ENCODE data around the gene RAB27B. TPM values are rescaled to one million over a fixed set of nuclear protein-coding genes. Genes with fewer than 3 reads are reported as not detected.
A peak's percentile ranks its signal among the peaks of the same experiment; 100 is the strongest.

The RAB27B gene
- total RNA-seq, 3 donors from 2014 or later, result 0.05 to 0.78 (median 0.14) TPM

DNA sequence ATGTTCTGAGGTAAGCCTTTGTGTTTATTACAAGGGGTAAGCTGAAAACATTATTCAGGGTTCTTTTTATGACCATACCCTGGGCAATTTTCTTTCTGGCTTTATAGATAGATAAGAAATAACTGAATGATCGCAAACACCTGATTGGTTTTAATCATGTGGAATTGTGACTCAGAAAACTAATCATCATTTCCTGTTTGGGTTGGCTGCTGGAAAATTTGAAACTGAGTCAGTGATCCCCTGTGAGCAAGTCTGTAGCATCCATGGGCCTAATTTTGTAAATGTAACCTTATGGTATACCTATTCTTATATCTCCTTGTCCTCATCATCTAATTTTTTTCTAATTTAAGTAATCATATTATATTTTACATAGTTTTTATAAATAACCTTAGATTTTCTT is 96.7 kb downstream of the RAB27B start:
- Mint-ChIP-seq H3K36me3 (ENCODE audit: insufficient read depth) (no peaks in the 10 kb centered on the region), H3K4me3 (no peak overlapping the region), H3K27me3 (ENCODE audit: low read depth) (peaks cover 3% of the 10 kb centered on the region), H3K4me1 (ENCODE audit: low read depth) (no peaks in the 10 kb centered on the region), H3K9me3 (no peaks in the 10 kb centered on the region)
- no peak for DNase-seq
- peak in 1 of 2 donors; percentile 37 for ATAC-seq

- H3K4me3 Mint-ChIP-seq, result no peak overlapping the region
- H3K4me1 Mint-ChIP-seq (ENCODE audit: low read depth), result no peaks in the 10 kb centered on the region
- no peak for DNase-seq
- no peaks in the 10 kb centered on the region for H3K27me3 Mint-ChIP-seq (ENCODE audit: low read depth)
- no peaks in the 10 kb centered on the region for H3K9me3 Mint-ChIP-seq
- H3K36me3 Mint-ChIP-seq (ENCODE audit: insufficient read depth), result no peaks in the 10 kb centered on the region
- no peak for ATAC-seq
Measured at GRCh38 chr18:54926593-54927325, 98.5 kb downstream of the RAB27B start.

- Mint-ChIP-seq H3K4me3 (no peak overlapping the region), H3K36me3 (ENCODE audit: insufficient read depth) (no peaks in the 10 kb centered on the region), H3K9me3 (no peaks in the 10 kb centered on the region), H3K4me1 (ENCODE audit: low read depth) (no peaks in the 10 kb centered on the region), H3K27me3 (ENCODE audit: low read depth) (no peaks in the 10 kb centered on the region)
- no peak for DNase-seq
- ATAC-seq, result no peak
Measured at GRCh38 chr18:54928236-54928635, 100.0 kb downstream of the RAB27B start.

DNA sequence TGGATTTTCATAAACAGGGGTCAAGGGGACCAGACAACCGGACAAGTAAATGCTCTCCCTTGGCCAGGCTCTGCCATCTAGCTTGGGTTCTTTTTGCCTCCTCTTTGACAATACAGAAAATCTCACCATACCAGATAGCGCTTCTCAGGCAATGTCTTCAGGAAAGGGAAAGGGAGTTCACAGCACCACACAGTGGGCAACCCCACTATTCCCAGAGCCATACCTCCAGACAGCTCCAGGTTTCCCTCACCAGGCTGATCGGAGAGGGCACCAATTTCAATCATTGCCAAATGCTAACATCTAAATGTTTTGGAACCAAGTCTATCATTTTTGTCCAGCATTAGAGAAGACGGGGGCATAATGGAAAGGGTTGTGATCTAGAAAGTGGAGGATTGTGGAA is 102.9 kb downstream of the RAB27B start:
- DNase-seq (no peak), ATAC-seq (no peak)
- H3K27me3 Mint-ChIP-seq (ENCODE audit: low read depth), result no peaks in the 10 kb centered on the region
- H3K4me3 Mint-ChIP-seq, result no peak overlapping the region
- H3K9me3 Mint-ChIP-seq, result no peaks in the 10 kb centered on the region
- H3K36me3 Mint-ChIP-seq (ENCODE audit: insufficient read depth), result no peaks in the 10 kb centered on the region
- H3K4me1 Mint-ChIP-seq (ENCODE audit: low read depth), result no peaks in the 10 kb centered on the region

GRCh38 chr18:54932472-54932871 is 104.2 kb downstream of the RAB27B start:
- Mint-ChIP-seq H3K36me3 (ENCODE audit: insufficient read depth) (no peaks in the 10 kb centered on the region), H3K27me3 (ENCODE audit: low read depth) (no peaks in the 10 kb centered on the region), H3K4me3 (no peak overlapping the region), H3K4me1 (ENCODE audit: low read depth) (no peaks in the 10 kb centered on the region), H3K9me3 (no peaks in the 10 kb centered on the region)
- DNase-seq (no peak), ATAC-seq (no peak)

GRCh38 chr18:54938506-54938905 is 110.2 kb downstream of the RAB27B start:
- H3K4me1 Mint-ChIP-seq (ENCODE audit: low read depth), result no peaks in the 10 kb centered on the region
- no peaks in the 10 kb centered on the region for H3K9me3 Mint-ChIP-seq
- DNase-seq (no peak), ATAC-seq (no peak)
- H3K36me3 Mint-ChIP-seq (ENCODE audit: insufficient read depth), result no peaks in the 10 kb centered on the region
- no peaks in the 10 kb centered on the region for H3K27me3 Mint-ChIP-seq (ENCODE audit: low read depth)
- H3K4me3 Mint-ChIP-seq, result no peak overlapping the region

GRCh38 chr18:54939361-54939917 is 111.2 kb downstream of the RAB27B start:
- no peaks in the 10 kb centered on the region for H3K36me3 Mint-ChIP-seq (ENCODE audit: insufficient read depth)
- no peaks in the 10 kb centered on the region for H3K4me1 Mint-ChIP-seq (ENCODE audit: low read depth)
- H3K27me3 Mint-ChIP-seq (ENCODE audit: low read depth), result no peaks in the 10 kb centered on the region
- H3K4me3 Mint-ChIP-seq, result no peak overlapping the region
- no peak for ATAC-seq
- no peak for DNase-seq
- H3K9me3 Mint-ChIP-seq, result no peaks in the 10 kb centered on the region

GRCh38 chr18:54942144-54942543 is 113.9 kb downstream of the RAB27B start:
- ATAC-seq (no peak), DNase-seq (no peak)
- Mint-ChIP-seq H3K36me3 (ENCODE audit: insufficient read depth) (no peaks in the 10 kb centered on the region), H3K27me3 (ENCODE audit: low read depth) (no peaks in the 10 kb centered on the region), H3K4me3 (no peak overlapping the region), H3K4me1 (ENCODE audit: low read depth) (peaks cover 15% of the 10 kb centered on the region), H3K9me3 (no peaks in the 10 kb centered on the region)

DNA sequence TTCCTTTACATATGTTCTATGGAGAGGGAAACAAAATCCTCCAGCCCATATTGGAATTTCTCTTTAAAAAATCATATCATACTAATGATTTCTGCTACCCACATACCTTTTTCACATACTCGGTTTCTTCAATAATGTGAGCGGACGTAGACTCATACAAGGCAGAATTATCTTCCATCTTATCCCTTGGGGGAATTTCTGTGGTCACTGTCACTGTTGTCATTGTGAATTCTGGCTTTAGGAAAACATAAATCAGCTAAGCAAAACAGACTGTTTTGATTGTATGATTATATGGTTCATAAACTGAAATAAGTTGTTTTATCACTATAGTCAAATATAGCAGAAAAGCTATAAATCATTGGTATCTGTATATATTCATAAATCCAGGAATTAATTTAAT is 114.3 kb downstream of the RAB27B start:
- Mint-ChIP-seq H3K9me3 (no peaks in the 10 kb centered on the region), H3K4me1 (ENCODE audit: low read depth) (peaks cover 15% of the 10 kb centered on the region), H3K4me3 (no peak overlapping the region), H3K36me3 (ENCODE audit: insufficient read depth) (no peaks in the 10 kb centered on the region), H3K27me3 (ENCODE audit: low read depth) (no peaks in the 10 kb centered on the region)
- ATAC-seq (no peak), DNase-seq (no peak)

Other genes starting within 250 kb of the RAB27B start
- gene DYNAP, start 237.2 kb upstream of the RAB27B start, total RNA-seq, result not detected
- not detected for gene CCDC68, start 131.0 kb downstream of the RAB27B start, total RNA-seq

Measured in activated T-cell treated with anti-CD3 and anti-CD28 coated beads, Interleukin-2, amount 50 U/mL, for 4 hours (primary cell).